ENCODE data around the gene CCDC27.

The CCDC27 gene

GRCh38 chr1:3756394-3756793 is 4.1 kb downstream of the CCDC27 start:
- Histone ChIP-seq H3K79me2 (ENCODE audit: insufficient read depth, low read length) (no peaks in the 10 kb centered on the region), H4K20me1 (ENCODE audit: insufficient read depth, low read length, poor library complexity, severe bottlenecking) (no peaks in the 10 kb centered on the region), H3F3A (ENCODE audit: low read depth) (no peaks in the 10 kb centered on the region), H3K9me3 (ENCODE audit: insufficient read depth, low read depth, low read length) (no peaks in the 10 kb centered on the region), H3K4me2 (ENCODE audit: low read depth, low read length, poor library complexity, severe bottlenecking) (no peak overlapping the region), H3K27me3 (ENCODE audit: insufficient read depth, low read length, poor library complexity, severe bottlenecking) (no peaks in the 10 kb centered on the region), H2AFZ (ENCODE audit: low read length) (no peak overlapping the region), H3K4me3 (ENCODE audit: low read length, poor library complexity, severe bottlenecking) (no peak overlapping the region), H3K9me2 (replicated peaks; ENCODE audit: low read depth, low read length) (no peaks in the 10 kb centered on the region), H3K4me1 (ENCODE audit: insufficient read depth, low read length, poor library complexity, severe bottlenecking) (no peaks in the 10 kb centered on the region), H3K36me3 (ENCODE audit: insufficient read depth, low read length) (no peaks in the 10 kb centered on the region), H3K9ac (ENCODE audit: low read depth, low read length, poor library complexity, severe bottlenecking) (no peak overlapping the region)
- TF ChIP-seq EZH2phosphoT487 (IDR thresholded peaks at IDR 0.05; ENCODE audit: borderline replicate concordance): no peak
- no peak for TF ChIP-seq CTCF (conservative IDR thresholded peaks at IDR 0.05; ENCODE audit: low read length)

- no peak overlapping the region for H3K4me3 ChIP-seq (ENCODE audit: low read length, poor library complexity, severe bottlenecking)
- no peaks in the 10 kb centered on the region for H3K4me1 ChIP-seq (ENCODE audit: insufficient read depth, low read length, poor library complexity, severe bottlenecking)
- no peak overlapping the region for H3K4me2 ChIP-seq (ENCODE audit: low read depth, low read length, poor library complexity, severe bottlenecking)
- no peaks in the 10 kb centered on the region for H3K36me3 ChIP-seq (ENCODE audit: insufficient read depth, low read length)
- no peaks in the 10 kb centered on the region for H3K27me3 ChIP-seq (ENCODE audit: insufficient read depth, low read length, poor library complexity, severe bottlenecking)
- no peak overlapping the region for H3K9ac ChIP-seq (ENCODE audit: low read depth, low read length, poor library complexity, severe bottlenecking)
- H4K20me1 ChIP-seq (ENCODE audit: insufficient read depth, low read length, poor library complexity, severe bottlenecking): no peaks in the 10 kb centered on the region
- H3K9me2 ChIP-seq (replicated peaks; ENCODE audit: low read depth, low read length): no peaks in the 10 kb centered on the region
- no peaks in the 10 kb centered on the region for H3K79me2 ChIP-seq (ENCODE audit: insufficient read depth, low read length)
- no peak for TF ChIP-seq CTCF (conservative IDR thresholded peaks at IDR 0.05; ENCODE audit: low read length)
- no peak for TF ChIP-seq EZH2phosphoT487 (IDR thresholded peaks at IDR 0.05; ENCODE audit: borderline replicate concordance)
- no peak overlapping the region for H2AFZ ChIP-seq (ENCODE audit: low read length)
- no peaks in the 10 kb centered on the region for H3F3A ChIP-seq (ENCODE audit: low read depth)
- no peaks in the 10 kb centered on the region for H3K9me3 ChIP-seq (ENCODE audit: insufficient read depth, low read depth, low read length)
These were observed 6.9 kb downstream of the CCDC27 start for GRCh38 chr1:3759164-3759563.

GRCh38 chr1:3759796-3760195 is 7.5 kb downstream of the CCDC27 start:
- Histone ChIP-seq H3K79me2 (ENCODE audit: insufficient read depth, low read length) (no peaks in the 10 kb centered on the region), H3F3A (ENCODE audit: low read depth) (no peaks in the 10 kb centered on the region), H3K4me2 (ENCODE audit: low read depth, low read length, poor library complexity, severe bottlenecking) (no peak overlapping the region), H3K9me3 (ENCODE audit: insufficient read depth, low read depth, low read length) (no peaks in the 10 kb centered on the region), H3K4me1 (ENCODE audit: insufficient read depth, low read length, poor library complexity, severe bottlenecking) (no peaks in the 10 kb centered on the region), H3K27me3 (ENCODE audit: insufficient read depth, low read length, poor library complexity, severe bottlenecking) (no peaks in the 10 kb centered on the region), H4K20me1 (ENCODE audit: insufficient read depth, low read length, poor library complexity, severe bottlenecking) (no peaks in the 10 kb centered on the region), H3K36me3 (ENCODE audit: insufficient read depth, low read length) (no peaks in the 10 kb centered on the region), H3K9me2 (replicated peaks; ENCODE audit: low read depth, low read length) (no peaks in the 10 kb centered on the region), H2AFZ (ENCODE audit: low read length) (no peak overlapping the region), H3K4me3 (ENCODE audit: low read length, poor library complexity, severe bottlenecking) (no peak overlapping the region), H3K9ac (ENCODE audit: low read depth, low read length, poor library complexity, severe bottlenecking) (no peak overlapping the region)
- TF ChIP-seq EZH2phosphoT487 (IDR thresholded peaks at IDR 0.05; ENCODE audit: borderline replicate concordance): no peak
- no peak for TF ChIP-seq CTCF (conservative IDR thresholded peaks at IDR 0.05; ENCODE audit: low read length)
